T-helper 2 cell treated with Interferon-gamma antibody and Interleukin-4, amounts not matched to agents 100 ng/mL and 5 ng/mL, for 36 hours (primary cell): Measurements from ENCODE around the gene KIF26A. TPM values are rescaled to one million over a fixed set of nuclear protein-coding genes. Genes with fewer than 3 reads are reported as not detected.
"Not testable (repeated sequence)": the region's sequence is repeated elsewhere in the genome, so short reads cannot be mapped to it uniquely, and the experiment has no call there.

ENCODE experiments used
- intact Hi-C: fragments of 100-400 bp; cut with micrococcal nuclease; formaldehyde crosslinking; loops from one replicate; pipeline ENCODE4 v1.15.1; 2023
- total RNA-seq: library from RNA; stranded (reverse); gene quantifications from 2 replicates; pipeline ENCODE4 v1.2.3, GENCODE V29; 2022

The KIF26A gene
- total RNA-seq, 1 donor from 2014 or later = 0.45 TPM

DNA sequence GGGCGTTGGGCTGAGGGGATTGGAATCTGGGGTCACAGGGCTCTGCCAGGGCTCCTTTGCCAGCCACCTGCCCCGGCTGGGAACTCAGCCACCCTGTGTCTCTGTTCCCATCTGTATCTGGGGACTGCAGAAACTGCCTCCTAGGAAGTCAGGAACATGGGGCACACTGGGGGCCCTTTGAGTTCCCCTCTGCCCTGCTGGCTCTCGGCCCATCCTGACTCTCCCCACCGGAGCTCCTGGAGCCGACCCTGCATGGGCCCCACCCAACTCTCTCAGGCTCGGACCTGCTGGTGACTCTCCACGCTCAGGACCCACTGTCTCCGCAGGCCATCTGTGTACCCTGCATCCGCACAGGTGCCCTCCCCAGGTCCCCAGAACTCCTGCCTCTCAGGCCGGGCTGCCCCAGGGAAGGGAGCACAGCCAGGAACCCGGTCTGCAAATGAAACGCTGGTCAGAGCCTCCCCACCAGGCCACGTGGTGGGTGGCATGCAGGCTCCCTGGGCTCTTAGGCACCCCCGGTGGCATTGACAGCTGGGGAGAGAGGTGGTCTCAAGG lies 82.8 kb downstream of the KIF26A start:
- intact Hi-C loops = no loop called here

DNA sequence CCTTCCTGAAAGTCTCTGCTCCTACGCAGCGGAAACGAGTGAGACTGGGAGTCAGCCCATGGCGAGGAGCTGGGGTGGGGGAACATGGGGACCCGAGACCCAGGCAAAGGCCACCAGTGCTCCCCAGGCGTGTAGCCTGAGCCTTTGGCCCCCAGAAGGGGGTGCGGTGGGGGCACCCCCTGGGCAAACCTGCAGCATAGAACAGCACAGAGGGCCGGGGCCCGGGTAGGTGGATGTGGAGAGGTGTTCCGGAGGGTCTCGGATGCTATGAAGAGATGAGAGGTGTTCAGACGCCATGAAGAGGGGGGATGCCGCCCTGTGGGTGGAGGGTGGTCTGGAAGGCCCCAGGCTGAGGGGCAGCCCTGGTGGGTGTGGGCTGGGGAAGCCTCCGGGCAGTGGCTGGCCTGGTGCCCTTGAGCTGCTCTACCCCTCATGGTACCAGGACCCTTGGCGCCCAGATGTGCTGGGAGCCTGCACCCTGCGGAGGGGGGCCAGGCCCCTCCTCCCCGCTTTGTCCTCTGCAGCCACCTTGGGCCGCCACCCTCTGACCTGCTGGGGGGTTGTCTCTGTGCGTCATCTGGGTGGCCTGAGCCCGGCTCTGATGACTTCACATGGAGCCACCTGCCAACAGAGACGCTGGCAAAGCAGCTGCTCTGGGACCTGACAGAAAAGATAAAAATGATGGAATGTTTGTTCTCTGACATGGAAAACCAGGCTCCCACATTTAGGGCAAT lies 83.4 kb downstream of the KIF26A start:
- intact Hi-C loops = no loop called here

DNA sequence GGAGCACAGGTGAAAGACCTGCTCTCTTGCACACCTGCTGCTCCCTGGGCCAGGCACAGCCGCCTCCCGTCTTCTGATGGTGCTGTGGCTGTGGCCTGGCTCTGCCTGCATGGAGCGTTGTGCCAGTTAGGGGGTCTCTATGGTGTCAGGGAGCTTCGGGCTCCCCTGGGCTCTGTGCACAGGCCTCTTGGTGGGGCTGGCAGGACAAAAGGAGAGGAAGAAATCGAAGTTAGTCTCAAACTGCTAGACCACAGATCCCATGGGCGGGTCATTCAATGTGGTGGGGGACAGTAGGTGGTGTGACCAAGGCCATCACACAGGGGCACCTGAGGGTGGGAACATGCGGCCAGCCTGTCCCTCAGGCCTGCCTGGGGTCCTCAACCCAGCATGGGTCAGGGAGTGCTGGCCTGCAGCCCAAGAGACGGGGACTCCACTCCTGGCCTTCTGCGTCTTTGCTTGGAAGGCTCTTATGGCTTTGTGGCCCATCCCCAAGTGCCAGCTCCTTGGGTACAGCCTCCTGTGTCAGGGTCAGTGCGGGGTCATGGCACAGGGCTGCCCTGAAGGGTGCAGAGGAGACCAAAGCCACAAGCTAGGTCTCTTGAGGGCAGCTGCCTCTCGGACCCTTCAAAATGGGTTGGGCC lies 84.1 kb downstream of the KIF26A start:
- intact Hi-C loops = no loop called here

DNA sequence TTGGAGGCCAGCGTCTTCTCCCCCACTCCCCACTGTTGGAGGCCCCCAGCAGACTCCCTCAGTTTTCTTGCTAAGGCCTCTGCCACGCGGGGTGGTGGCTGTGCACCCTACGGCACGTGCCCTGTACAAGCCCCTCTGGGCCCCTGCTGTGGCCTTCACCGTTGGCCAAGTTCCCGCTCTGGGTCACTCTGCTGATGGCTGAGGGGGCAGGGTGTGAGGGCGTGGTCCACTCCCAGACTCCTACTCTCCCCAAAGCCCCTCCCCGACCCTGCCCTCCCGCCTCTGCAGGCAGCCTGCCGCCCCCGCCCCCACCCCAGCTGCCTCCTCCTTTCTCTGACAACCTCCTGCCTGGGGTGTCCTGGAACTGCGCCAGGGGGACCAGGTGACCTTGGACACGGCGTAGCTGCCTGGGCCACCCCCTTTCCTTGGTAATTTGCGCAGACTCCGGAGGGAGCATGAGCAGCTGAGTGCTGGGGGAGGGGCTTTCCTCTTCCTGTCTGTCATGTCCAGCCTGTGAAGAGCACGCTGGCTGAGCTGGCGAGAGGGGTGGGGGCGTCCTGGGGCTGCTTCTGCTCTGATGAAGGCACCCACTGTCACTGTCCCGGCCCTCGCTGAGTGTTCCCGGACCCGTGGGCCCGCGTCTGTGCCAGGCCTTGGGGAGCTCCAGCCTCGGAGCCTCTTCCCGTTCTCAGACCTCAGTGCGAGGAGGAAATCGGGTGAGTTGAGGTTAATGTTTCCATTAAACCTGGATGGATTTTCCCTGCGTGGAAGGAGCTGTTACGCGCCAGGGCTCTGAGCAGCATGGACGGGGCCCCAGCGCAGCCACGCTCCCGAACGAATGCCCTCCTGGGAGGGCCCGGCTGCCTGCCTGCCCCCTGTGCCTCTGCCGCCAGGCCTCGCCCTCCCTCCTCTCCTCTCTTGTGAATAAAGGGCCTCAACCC lies 85.0 kb downstream of the KIF26A start:
- intact Hi-C loops = no loop called here

DNA sequence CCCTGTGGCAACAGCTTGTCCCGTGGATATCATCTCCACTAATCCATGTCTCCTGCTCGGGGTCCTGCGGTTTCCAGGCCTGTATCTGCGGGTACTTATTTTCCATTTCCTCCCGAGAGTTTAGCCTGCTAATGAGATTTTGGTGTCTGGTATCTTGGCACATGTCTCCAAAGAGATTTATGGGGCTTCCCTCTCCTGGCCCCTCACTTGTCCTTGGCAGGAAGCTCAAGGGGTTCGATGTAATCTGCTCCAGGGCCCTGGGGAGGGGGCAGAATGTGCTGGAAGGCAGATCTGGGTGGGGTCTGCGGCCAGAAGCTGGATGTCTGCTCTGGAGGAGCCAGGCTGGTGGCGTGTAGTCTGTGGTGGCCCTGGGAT lies 85.7 kb downstream of the KIF26A start:
- intact Hi-C loops = no loop called here

DNA sequence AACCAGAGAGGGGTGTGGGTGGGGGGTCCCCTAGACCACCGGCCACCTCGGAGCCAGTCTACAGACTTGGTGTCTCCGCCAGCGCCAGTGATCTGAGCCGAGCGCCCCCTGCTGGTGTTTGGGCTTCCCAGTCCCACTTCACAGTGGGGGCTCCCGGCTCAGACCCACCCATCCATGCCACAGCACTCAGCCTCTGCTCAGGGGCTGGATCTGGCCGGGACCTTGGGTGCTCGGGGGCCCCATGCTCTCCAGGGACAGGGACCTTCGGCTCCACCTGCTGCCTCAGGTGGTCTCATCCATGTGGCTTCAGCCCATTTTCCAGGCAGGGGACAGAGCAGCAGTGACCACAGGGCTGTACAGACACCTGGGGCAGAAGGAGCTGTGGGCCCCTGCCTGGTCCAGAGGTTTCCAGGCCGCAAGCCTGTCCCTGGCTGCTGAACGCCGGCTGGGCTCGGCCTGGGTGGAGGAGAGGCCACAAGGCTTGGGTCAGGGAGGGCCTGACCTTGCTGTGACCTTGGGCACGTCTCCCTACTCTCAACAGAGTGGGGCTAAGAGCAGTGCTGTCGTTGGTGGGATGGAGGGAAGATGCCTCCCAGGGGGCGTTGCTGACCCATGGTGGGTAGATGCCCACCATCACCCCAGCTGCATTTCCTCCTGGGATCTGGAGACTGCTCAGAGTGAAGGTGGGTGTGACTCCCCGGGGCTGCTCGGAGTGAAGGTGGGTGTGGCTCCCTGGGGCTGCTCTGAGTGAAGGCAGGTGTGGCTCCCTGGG lies 86.3 kb downstream of the KIF26A start:
- intact Hi-C loops = no loop called here

DNA sequence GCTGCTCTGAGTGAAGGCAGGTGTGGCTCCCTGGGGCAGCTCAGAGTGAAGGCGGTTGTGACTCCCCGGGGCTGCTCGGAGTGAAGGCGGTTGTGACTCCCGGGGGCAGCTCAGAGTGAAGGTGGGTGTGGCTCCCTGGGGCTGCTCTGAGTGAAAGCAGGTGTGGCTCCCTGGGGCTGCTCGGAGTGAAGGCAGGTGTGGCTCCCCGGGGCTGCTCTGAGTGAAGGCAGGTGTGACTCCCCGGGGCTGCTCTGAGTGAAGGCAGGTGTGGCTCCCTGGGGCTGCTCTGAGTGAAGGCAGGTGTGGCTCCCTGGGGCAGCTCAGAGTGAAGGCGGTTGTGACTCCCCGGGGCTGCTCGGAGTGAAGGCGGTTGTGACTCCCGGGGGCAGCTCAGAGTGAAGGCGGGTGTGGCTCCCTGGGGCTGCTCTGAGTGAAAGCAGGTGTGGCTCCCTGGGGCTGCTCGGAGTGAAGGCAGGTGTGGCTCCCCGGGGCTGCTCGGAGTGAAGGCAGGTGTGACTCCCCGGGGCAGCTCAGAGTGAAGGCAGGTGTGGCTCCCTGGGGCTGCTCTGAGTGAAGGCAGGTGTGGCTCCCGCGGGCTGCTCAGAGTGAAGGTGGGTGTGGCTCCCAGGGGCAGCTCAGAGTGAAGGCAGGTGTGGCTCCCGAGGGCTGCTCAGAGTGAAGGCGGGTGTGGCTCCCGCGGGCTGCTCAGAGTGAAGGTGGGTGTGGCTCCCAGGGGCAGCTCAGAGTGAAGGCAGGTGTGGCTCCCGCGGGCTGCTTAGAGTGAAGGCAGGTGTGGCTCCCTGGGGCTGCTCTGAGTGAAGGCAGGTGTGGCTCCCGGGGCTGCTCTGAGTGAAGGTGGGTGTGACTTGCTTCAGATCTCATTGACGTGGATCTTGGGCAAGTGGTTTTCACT lies 87.1 kb downstream of the KIF26A start:
- intact Hi-C loops = not testable (repeated sequence)

DNA sequence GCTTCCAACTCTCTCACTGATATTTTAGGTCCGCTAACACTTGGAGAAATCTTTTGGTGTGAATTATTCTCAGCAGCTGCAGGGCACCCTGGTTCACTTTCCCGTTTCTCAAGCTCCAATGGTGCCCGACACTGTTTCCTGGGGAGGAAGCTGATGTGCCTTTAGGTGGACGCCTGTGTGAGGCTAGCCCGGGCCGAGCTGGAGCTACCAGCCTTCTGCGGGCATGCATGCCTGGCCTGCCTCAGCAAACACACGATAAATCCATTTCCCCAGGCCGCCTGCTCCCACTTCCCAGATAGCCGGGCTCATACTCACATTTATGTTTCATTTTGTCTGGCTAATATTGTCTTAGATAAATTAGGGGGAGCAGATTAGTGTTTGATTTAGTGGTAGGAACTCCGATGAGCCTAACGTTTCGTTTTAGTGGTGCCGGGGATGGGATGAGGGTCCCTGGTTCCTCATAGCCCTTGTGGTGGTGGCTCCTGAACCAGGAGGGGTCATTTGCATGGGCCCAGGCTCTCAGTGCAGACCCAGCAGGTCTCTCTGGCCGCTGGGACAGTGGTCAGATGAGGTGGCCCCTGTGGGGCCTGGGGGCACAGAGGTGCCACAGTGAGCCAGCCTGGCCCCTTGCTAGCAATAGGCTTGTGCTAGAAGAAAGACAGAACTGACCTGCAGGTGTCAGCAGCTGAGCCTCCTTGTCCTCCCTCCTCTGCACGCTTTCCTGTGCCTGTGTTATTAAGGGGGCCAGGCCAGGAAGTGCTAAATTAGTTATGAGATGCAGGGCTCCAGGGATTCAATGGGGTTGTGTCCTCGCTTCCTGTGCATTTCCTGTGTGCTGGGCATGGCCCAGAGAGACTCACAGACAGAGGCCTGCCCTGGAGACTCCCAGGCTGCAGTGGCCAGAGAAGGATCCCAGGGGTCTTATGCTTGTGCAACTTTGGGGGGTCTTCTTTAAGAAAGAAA lies 88.3 kb downstream of the KIF26A start:
- intact Hi-C loops = no loop called here

DNA sequence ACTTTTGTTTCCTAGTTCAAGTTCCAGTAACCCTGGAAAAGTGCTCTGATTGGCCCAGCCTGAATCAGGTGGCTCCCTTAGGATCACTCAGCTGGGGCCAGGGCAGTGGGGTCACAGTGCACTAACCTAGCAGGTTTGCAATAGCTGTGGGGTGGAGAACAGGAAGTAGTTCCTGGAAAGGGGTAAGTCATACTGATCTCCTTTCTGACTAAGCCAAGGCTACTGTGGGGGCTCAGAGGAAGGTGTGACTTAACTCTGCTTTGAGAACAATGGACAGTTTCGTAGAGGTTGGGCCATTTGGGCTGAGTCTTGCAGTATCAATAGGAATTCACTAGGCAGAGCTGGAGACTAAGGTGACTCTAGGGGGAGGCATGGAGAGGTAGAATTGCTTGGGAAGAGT lies 89.4 kb downstream of the KIF26A start:
- intact Hi-C loops = no loop called here

DNA sequence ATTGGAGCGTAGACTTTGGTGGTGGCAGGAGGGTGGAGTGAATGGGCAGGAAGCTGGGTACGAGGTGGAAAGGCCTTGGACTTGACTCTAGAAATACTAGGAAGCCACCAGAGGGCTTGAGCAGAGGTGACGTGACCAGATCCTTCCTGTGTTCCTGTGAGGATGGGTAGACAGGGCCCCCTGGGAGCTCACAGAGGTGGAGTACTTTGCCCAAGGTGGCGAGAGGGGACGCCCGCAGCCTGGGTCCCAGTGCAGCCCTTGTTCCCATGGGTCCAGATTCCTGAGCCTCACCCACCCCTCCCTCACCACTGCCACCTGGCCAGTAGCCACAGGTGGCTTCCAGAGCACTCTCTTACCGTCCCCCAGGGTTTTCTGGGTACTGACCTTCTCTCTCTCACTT lies 89.8 kb downstream of the KIF26A start:
- intact Hi-C loops = no loop called here

DNA sequence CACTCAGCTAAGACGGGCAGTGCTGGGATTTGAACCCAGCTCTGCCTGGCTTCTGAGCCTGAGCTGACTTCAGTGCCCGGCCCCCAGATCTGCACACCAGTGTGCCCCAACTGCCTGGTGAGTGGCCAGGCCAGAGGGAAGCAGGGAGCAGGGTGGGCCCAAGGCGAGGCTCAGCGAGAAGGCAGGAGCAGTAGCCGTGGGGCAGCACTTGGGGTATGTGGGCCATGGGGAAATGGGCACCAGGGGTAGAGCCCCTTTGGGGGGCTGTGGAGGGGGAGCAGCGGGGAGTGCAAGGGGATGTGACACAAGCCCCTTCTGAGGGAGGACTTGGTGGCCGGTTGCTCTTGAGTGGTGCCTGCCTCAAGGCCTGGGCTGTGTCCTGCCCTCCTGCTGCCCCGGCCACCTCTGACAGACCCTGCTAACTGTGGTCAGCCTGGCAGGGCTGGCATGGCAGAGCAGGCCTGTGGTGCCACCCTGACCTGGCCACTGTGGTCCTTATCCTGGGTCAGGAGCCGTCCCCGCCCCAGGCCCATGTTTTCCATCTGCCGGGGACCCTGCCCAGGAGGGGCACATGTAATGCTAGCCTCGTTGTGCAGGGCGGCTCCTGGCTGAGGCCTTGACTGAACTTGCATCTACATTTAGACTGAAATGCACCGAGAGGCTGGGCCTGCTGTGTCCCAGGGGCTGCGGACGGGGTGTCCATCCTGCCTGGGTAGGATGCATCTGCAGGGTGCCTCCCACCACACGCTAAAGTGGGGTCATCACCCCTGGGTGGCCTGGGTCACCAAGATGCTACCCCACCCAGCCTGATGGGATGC lies 90.5 kb downstream of the KIF26A start:
- intact Hi-C loops = no loop called here

DNA sequence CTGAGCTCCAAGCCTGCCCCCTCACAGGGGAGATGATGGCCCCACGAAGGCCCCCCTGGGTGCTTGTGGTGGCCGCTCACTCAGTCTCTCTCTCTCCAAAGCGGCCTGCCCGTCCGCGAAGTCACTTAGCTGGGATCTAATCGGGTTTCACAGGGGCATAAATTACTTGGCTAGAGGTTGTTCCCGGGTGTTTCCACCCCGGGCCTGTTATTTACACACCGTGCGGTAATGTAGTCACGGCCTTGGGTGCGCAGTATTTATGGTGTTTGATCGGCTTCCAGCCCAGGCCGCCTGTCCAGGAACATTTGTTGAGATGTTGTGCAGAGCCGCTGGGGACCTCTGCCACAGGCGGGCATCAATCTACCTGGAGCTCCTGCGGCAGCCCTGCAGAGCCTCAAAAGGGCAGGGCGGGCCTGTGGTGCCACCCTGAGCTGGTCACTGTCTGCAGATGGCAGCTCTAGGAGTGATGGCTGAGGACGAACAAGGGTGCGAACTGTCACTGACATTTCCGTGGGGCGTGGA lies 91.2 kb downstream of the KIF26A start:
- intact Hi-C loops = no loop called here

DNA sequence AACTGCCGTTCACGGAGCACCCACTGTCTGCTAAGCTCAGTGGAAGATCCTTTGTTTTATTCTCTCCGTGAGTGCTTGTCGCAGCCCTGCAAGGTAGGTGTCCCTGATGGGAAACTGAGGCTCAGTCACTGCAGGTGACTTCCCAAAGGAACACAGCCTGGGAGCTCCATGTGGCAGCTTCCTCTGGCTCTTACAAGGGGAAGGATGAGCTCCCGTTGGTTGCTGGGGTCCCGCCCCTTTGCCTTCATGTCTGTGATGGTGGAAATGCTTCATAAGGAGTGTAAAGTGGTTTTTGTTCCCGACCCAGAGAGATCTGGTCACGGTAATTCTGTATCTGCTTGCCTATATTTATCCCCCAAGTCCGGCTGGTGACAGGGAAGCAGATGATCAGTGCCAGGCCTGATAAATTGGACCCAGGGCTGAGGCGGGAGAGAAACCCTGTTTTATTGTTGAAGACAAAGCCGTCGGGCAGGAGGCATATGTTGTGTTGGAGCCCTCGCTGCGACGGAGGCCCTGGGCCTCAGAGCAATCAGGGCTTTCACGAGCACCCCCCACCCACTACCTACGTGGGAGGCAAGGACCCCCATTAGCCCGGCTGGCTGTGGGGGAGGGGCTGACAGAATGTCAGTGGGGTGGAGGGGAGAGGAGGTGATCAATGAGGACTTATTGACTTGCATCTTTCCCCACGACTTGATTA lies 91.9 kb downstream of the KIF26A start:
- intact Hi-C loops = no loop called here
